ENCODE measurements around the gene CTNND2.

Gene CTNND2

DNA sequence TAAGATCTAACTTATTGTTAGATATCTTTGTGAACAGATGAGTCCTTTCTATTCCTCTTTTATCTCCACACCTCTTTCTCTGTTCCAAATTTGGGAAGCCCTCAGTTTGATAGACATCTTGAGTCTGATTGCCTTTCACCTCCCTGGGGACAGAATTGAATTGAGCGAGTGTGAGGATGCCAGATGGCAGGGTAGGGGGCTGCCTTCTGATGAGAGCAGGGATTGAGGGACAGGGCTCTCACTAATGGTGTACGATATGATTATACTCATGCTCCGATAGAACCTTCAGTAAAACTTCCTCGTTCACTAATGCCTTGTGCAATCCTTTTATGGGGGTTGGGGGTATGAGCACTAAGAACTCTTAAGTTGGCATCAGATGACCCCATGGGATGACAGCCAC is 971.1 kb downstream of the CTNND2 start:
- DNase-seq (ENCODE audit: low read depth in 3 of 3) = no peak

DNA sequence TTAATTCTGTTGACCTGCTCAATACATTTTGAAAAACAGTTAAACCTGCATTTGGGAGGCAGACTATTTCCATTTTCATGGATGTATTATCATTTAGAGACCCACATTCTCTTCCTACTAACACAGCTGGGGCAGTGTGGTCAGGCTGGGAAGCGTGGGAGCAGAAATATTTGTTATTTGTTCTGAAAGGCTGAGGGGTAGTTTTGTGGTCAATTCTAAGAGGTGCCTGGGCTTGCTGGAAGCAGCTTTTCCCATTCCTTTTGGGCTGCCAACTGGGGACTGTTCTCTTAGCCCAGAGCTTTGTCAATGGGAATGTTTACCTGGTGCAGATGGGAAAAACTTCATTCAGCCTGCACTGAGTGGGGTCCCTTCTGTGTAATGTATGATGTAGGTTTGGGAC is 971.8 kb downstream of the CTNND2 start:
- no peak for DNase-seq (ENCODE audit: low read depth in 3 of 3)

DNA sequence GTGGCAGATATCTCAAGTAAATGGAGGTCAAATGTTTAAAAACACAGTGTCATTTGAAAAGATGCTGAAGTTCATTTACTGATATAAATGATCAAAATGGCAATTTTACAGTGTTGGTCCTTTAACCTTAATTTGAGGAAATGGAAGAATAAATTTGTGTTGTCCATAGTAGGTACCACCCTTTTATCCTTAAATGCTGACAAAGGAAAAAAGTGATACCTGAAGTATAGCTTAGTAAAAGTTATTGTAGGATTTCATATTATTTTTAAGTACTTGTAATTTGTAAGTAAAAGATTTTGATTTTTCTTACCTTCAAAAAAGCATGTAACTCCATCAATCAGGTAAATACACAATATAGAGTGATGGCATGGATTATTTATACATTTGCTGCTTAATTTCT is 976.6 kb downstream of the CTNND2 start:
- no peak for DNase-seq (ENCODE audit: low read depth in 3 of 3)

DNA sequence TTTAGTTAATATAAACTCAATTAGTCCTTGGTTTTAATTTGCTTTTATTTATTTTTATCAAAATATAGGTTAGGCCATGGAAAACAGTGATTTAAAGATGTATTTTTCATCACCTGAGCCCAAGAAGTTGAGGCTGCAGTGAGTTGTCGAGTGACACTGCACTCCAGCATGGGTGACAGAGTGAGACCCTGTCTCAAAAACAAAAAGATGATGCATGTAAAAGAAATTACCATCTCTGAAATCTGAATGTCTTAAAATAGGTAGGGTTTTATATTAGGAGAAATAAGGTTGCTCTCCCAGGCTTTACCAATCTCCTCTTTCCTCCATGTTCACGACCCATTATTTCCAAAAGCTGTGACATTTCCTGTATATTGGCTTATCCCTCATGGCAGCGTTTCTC is 980.9 kb downstream of the CTNND2 start:
- no peak for DNase-seq (ENCODE audit: low read depth in 3 of 3)

Data from stimulated activated CD4-positive, alpha-beta T cell treated with anti-CD3 and anti-CD28 coated beads, TNF-alpha, amount 100 ng/mL, for 24 hours (primary cell).